ENCODE results near the gene NINJ1.

- no peak for TF ChIP-seq CTCF (conservative IDR thresholded peaks at IDR 0.05; ENCODE audit: low read length)
- no peak for TF ChIP-seq EZH2phosphoT487 (IDR thresholded peaks at IDR 0.05; ENCODE audit: borderline replicate concordance)
Observed at GRCh38 chr9:93169444-93169843, 35.4 kb upstream of the NINJ1 start.

All from Loucy (cell line).